Heart right ventricle (tissue), 16 donors: ENCODE results near the gene HECTD2. TPM values are rescaled to one million over a fixed set of nuclear protein-coding genes. Genes with fewer than 3 reads are reported as not detected.
"Not testable (repeated sequence)": the region's sequence is repeated elsewhere in the genome, so short reads cannot be mapped to it uniquely, and the experiment has no call there.

Experiments used
- ATAC-seq, 8 donors: fragments of 200-7000 bp; cut with Tn5 transposase; one replicate each; pipeline ENCODE4 v1.9.1; 2020; ENCODE audit warnings: mild to moderate bottlenecking in 8 of 8, moderate library complexity in 8 of 8, moderate number of reproducible peaks in 1 of 8
- DNase-seq, 2 donors: peaks; one replicate each; pipeline ENCODE4 v3.0.0-alpha.2; 2020
- H3K27ac ChIP-seq, 10 donors: fragments of 200-600 bp; sonication (generic) in 2 of 10; one replicate each; pipeline versions ENCODE4 v1.5.0 to v1.8.0; 2020 to 2022; ENCODE audit warnings: mild to moderate bottlenecking in 3 of 10
- H3K27me3 ChIP-seq, 7 donors: fragments of 200-600 bp; one replicate each; pipeline ENCODE4 v1.8.0; 2021 to 2022; ENCODE audit warnings: mild to moderate bottlenecking in 2 of 7
- H3K36me3 ChIP-seq, 9 donors: fragments of 200-600 bp; sonication (generic) in 1 of 9; one replicate each; pipeline versions ENCODE4 v1.5.0 to v1.8.0; 2020 to 2022; ENCODE audit warnings: mild to moderate bottlenecking in 2 of 9
- H3K4me1 ChIP-seq, 9 donors: fragments of 200-600 bp; sonication (generic) in 1 of 9; one replicate each; pipeline versions ENCODE4 v1.5.0 to v1.8.0; 2020 to 2022; ENCODE audit warnings: mild to moderate bottlenecking in 4 of 9
- H3K4me3 ChIP-seq, 10 donors: fragments of 200-600 bp; sonication (generic) in 2 of 10; one replicate each; pipeline versions ENCODE4 v1.5.0 to v1.8.0; 2020 to 2022; ENCODE audit warnings: mild to moderate bottlenecking in 7 of 10, moderate library complexity in 2 of 10
- H3K9me3 ChIP-seq, 11 donors: fragments of 200-600 bp in 10 of 11; sonication (generic) in 2 of 11; one replicate each; pipeline versions ENCODE4 v1.5.0 to v1.8.0; 2013 to 2022; ENCODE audit warnings: mild to moderate bottlenecking in 2 of 11, control low read depth in 1 of 11, moderate library complexity in 1 of 11
- CTCF ChIP-seq, 9 donors: fragments of 200-600 bp; sonication (generic) in 2 of 9; IDR thresholded peaks; one replicate each; pipeline versions ENCODE4 v1.5.0 to v1.8.0; 2021 to 2022; ENCODE audit warnings: antibody characterized with exemption in 9 of 9, mild to moderate bottlenecking in 5 of 9, moderate library complexity in 1 of 9
- WGBS, 2 donors: extraction: QIAGEN DNeasy Blood & Tissue Kit; methylation state at CpG; one replicate each; pipeline ENCODE4 v1.1.7; 2013; ENCODE audit warnings: inconsistent platforms in 1 of 2; 5-methylcytosine and 5-hydroxymethylcytosine counted together
- intact Hi-C, 10 donors: fragments of 100-400 bp; cut with DNase I; formaldehyde crosslinking; loops; one replicate each; pipeline versions ENCODE4 v1.11.1 to v1.14.2; 2022
- polyA plus RNA-seq, 2 donors: library from polyadenylated mRNA; stranded (reverse); fragments of 200-250 nt; gene quantifications; one replicate each; pipeline ENCODE4 v1.2.3, GENCODE V29; 2013
- total RNA-seq, 10 donors: library from RNA; stranded (reverse); fragmentation: NEBNext Ultra II Directional in 3 of 10; extraction: Animal tissue kit (Norgen Biotek cat#: 25700) in 3 of 10; gene quantifications; one replicate each; pipeline versions ENCODE4 v1.2.1 to v1.2.4, GENCODE V29; 2021 to 2023
- donor health status: Arrhythmogenic right ventricular cardiomyopathy.
- donor health status: ischemic (EF 13 %, LVEDD 7.1; RV severe dilation, severe dysfunction).
- donor health status: healthy with polysubstance abuse.
- donor health status: DM: no; HTN: yes; CAD: no.
- donor health status: DM: no; HTN: no; CAD: no.
- donor health status: ischemic (EF 25% LVEDD 6.9; RV normal size, moderate dysfunction).
- donor health status: ischemic (EF 25% LVEDD 5.7; RV mildly dilated, moderate dysfunction).
- donor health status: healthy.
- donor health status: DM: yes; HTN: yes; CAD: no.
- donor health status: Ischemic cardiomyopathy.
- donor health status: ischemic (EF 35%, LVEDD 5.7; RV mildly dilated, moderate dysfunction).
- donor health status: nonischemic (EF 11% LVEDD 7.7; RV severe dilation, severe dysfunction).
- donor health status: DM: yes; HTN: yes; CAD: no.
- donor health status: PGD.
- donor health status: ischemic (EF 29% LVEDD 5.4; RV normal size, mild dysfunction).
- donor health status: nonischemic (EF 23%, LVEDD 6.1; RV moderate dilation, normal function).

HECTD2 gene
- total and polyA plus RNA-seq, 12 donors, result 2.2 to 6.9 (median 5.2) TPM

- 87% methylated on average over 2 of the region's 2 CpGs for WGBS, 2 donors
- no peak for TF ChIP-seq CTCF (IDR thresholded peaks at IDR 0.05)
- intact Hi-C loops, result no loop called here
- Histone ChIP-seq H3K9me3 (peaks cover 0 to 8% (median 0%) of the 10 kb centered on the region in 11 donors), H3K27me3 (no peaks in the 10 kb centered on the region), H3K27ac (no peak overlapping the region), H3K4me1 (no peaks in the 10 kb centered on the region), H3K4me3 (no peak overlapping the region), H3K36me3 (peaks cover 0 to 21% (median 9%) of the 10 kb centered on the region in 9 donors)
- ATAC-seq, result no peak
- DNase-seq, result no peak
Observed at GRCh38 chr10:91433620-91434019, 23.5 kb downstream of the HECTD2 start.

- H3K9me3 ChIP-seq, result peaks cover 0 to 12% (median 0%) of the 10 kb centered on the region in 11 donors
- ATAC-seq, result no peak
- WGBS, 2 donors, result 89 to 91% methylated on average over 1 of the region's 1 CpG
- DNase-seq, result no peak
- H3K27ac ChIP-seq, result no peak overlapping the region
- no peaks in the 10 kb centered on the region for H3K27me3 ChIP-seq
- no peak overlapping the region for H3K4me3 ChIP-seq
- peaks cover 0 to 21% (median 9%) of the 10 kb centered on the region in 9 donors for H3K36me3 ChIP-seq
- no peaks in the 10 kb centered on the region for H3K4me1 ChIP-seq
- intact Hi-C loops, result no loop called here
- no peak for TF ChIP-seq CTCF (IDR thresholded peaks at IDR 0.05)
Observed at GRCh38 chr10:91434041-91434440, 23.9 kb downstream of the HECTD2 start.

GRCh38 chr10:91435241-91435640, 25.1 kb downstream of the HECTD2 start:
- WGBS, 2 donors, result 94 to 96% methylated on average over 2 of the region's 2 CpGs
- ATAC-seq (no peak), DNase-seq (no peak)
- no peak for TF ChIP-seq CTCF (IDR thresholded peaks at IDR 0.05)
- H3K27ac ChIP-seq, result no peak overlapping the region
- no peaks in the 10 kb centered on the region for H3K27me3 ChIP-seq
- peaks cover 0 to 18% (median 0%) of the 10 kb centered on the region in 11 donors for H3K9me3 ChIP-seq
- intact Hi-C loops, result no loop called here
- H3K4me3 ChIP-seq, result no peak overlapping the region
- H3K36me3 ChIP-seq, result peaks cover 0 to 21% (median 9%) of the 10 kb centered on the region in 9 donors
- no peaks in the 10 kb centered on the region for H3K4me1 ChIP-seq

GRCh38 chr10:91438228-91438627, 28.1 kb downstream of the HECTD2 start:
- WGBS, 2 donors, result 98 to 99% methylated on average over 2 of the region's 2 CpGs
- Histone ChIP-seq H3K36me3 (peaks cover 0 to 15% (median 9%) of the 10 kb centered on the region in 9 donors), H3K9me3 (peaks cover 0 to 18% (median 0%) of the 10 kb centered on the region in 11 donors)
- H3K4me1 ChIP-seq, H3K27ac ChIP-seq, DNase-seq, H3K4me3 ChIP-seq, H3K27me3 ChIP-seq, ATAC-seq, intact Hi-C loops: not testable (repeated sequence)
